Activated gamma-delta T cell treated with anti-CD3 and anti-CD28 coated beads, Interleukin-2, amount 50 U/mL, for 16 hours (primary cell): Measurements from ENCODE around the gene SLC30A7.

Source experiments
- DNase-seq: peaks from one replicate; pipeline ENCODE4 v3.0.0-alpha.2; 2020; ENCODE audit warnings: low read depth

SLC30A7 gene

GRCh38 chr1:101025657-101026429 lies 130.0 kb downstream of the SLC30A7 start, which contains the start of gene DPH5:
DPH5 (minus strand) TSS chr1:101025784; CDS start chr1:101025443, 341 bp downstream.
- peak; percentile 82 for DNase-seq

GRCh38 chr1:101026430-101026788 lies 130.5 kb downstream of the SLC30A7 start:
- DNase-seq, result no peak

DNA sequence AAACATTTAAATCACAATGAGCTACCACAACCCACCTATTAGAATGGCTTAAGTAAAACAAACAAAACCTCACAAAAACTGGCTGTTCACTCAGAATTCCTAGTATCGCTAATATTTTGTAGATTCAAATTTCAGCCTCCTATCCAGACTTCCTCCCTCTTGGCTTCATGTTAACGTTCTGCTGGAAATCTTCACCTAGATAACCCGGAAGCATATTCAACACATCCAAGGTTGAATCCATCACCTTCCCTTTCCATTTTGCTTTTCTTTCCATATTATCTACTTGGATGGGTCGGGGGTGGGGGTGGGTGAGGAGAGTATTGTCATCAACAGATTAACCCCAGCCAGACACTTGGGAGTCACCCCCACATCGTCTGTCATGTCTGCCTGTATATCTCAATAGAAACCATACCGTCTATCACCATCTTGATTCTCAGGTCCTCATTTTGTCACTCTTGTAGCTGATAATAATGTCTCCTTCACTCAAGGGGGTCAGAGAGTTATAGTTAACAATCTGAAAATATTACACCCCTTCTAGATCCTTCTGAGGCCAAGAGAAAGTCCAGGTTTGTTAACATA lies 131.4 kb downstream of the SLC30A7 start:
- DNase-seq, result no peak

GRCh38 chr1:101028466-101028865 lies 132.6 kb downstream of the SLC30A7 start:
- no peak for DNase-seq

- no peak for DNase-seq
These were observed 133.3 kb downstream of the SLC30A7 start for GRCh38 chr1:101029184-101029583.

GRCh38 chr1:101030881-101031280 lies 135.0 kb downstream of the SLC30A7 start:
- no peak for DNase-seq
